SK-N-SH (cell line): ENCODE data around the gene ALDH5A1. TPM values are rescaled to one million over a fixed set of nuclear protein-coding genes. Genes with fewer than 3 reads are reported as not detected.

Source experiments
- CTCF ChIA-PET: fragments of 300-600, 350-600 bp; formaldehyde crosslinking; extraction: SDS; loops from one replicate; lab custom pipeline; 2021; lab: Yijun Ruan, JAX
- POLR2A ChIA-PET: fragments of 350-600 bp; sonication (Branson Sonifier 250); formaldehyde crosslinking; extraction: SDS; loops from one replicate; lab custom pipeline; 2020; ENCODE audit warnings: antibody characterized with exemption, inconsistent platforms; lab: Yijun Ruan, JAX
- DNase-seq: peaks from one replicate; pipeline ENCODE4 v3.0.0; 2012
- H2AFZ ChIP-seq: fragments of 200-600 bp; sonication (generic); 2 replicates; pipeline ENCODE4 v1.8.1; 2016; ENCODE audit warnings: antibody characterized with exemption, mild to moderate bottlenecking, low read depth
- H3F3A ChIP-seq: fragments of 200-600 bp; sonication (generic); replicated peaks from 2 replicates; pipeline ENCODE3; 2016; ENCODE audit warnings: antibody characterized with exemption, mild to moderate bottlenecking; ENCODE audit not compliant: insufficient read depth
- H3K27ac ChIP-seq, 2 experiments: fragments of 200-500 bp in 1 of 2; fragments of 200-600 bp in 1 of 2; sonication (Bioruptor generic) in 1 of 2; sonication (generic), shearing (Covaris generic) in 1 of 2; 2 replicates each; pipeline versions ENCODE4 v1.5.1 to v1.6.1; 2014 to 2016; ENCODE audit warnings: low read depth in 2 of 2, inconsistent platforms in 1 of 2, low read length in 1 of 2, mild to moderate bottlenecking in 1 of 2, mixed read lengths in 1 of 2
- H3K27me3 ChIP-seq: fragments of 200-600 bp; sonication (generic), shearing (Covaris generic); 2 replicates; pipeline ENCODE4 v1.6.1; 2016; ENCODE audit warnings: mixed run types; ENCODE audit not compliant: insufficient read depth
- H3K36me3 ChIP-seq, 2 experiments: fragments of 200-500 bp in 1 of 2; fragments of 200-600 bp in 1 of 2; sonication (Bioruptor generic) in 1 of 2; sonication (generic) in 1 of 2; replicated peaks in 1 of 2; 2 replicates each; pipeline versions ENCODE3 to v1.5.1; 2014 to 2016; ENCODE audit warnings: low read length in 1 of 2, mild to moderate bottlenecking in 1 of 2; ENCODE audit not compliant: insufficient read depth in 2 of 2, control insufficient read depth in 1 of 2
- H3K4me1 ChIP-seq, 2 experiments: fragments of 200-500 bp in 1 of 2; fragments of 200-600 bp in 1 of 2; sonication (Bioruptor generic) in 1 of 2; sonication (generic), shearing (Covaris generic) in 1 of 2; 2 replicates each; pipeline versions ENCODE4 v1.5.1 to v1.6.1; 2014 to 2016; ENCODE audit warnings: low read depth in 1 of 2, low read length in 1 of 2, mixed run types in 1 of 2; ENCODE audit not compliant: insufficient read depth in 2 of 2, control insufficient read depth in 1 of 2
- H3K4me2 ChIP-seq: fragments of 200-600 bp; sonication (generic), shearing (Covaris generic); 2 replicates; pipeline ENCODE4 v1.6.1; 2017; ENCODE audit warnings: mixed run types
- H3K4me3 ChIP-seq, 2 experiments: fragments of 200-500 bp in 1 of 2; fragments of 200-600 bp in 1 of 2; sonication (Bioruptor generic) in 1 of 2; sonication (generic), shearing (Covaris generic) in 1 of 2; 2 replicates each; pipeline versions ENCODE4 v1.5.1 to v1.8.1; 2014 to 2016; ENCODE audit warnings: low read depth in 2 of 2, inconsistent platforms in 1 of 2, low read length in 1 of 2, mild to moderate bottlenecking in 1 of 2, mixed read lengths in 1 of 2, moderate library complexity in 1 of 2
- H3K79me2 ChIP-seq: fragments of 200-600 bp; sonication (generic); 2 replicates; pipeline ENCODE4 v1.8.1; 2017; ENCODE audit warnings: mild to moderate bottlenecking; ENCODE audit not compliant: insufficient read depth
- H3K9ac ChIP-seq: fragments of 200-600 bp; sonication (generic); 2 replicates; pipeline ENCODE4 v1.6.1; 2017; ENCODE audit warnings: mixed run types
- H3K9me2 ChIP-seq: fragments of 200-600 bp; sonication (generic); 2 replicates; pipeline ENCODE4 v1.6.1; 2017; ENCODE audit warnings: mixed run types
- H3K9me3 ChIP-seq: fragments of 200-600 bp; sonication (generic); 2 replicates; pipeline ENCODE4 v1.6.1; 2017; ENCODE audit warnings: mixed run types, mild to moderate bottlenecking, moderate library complexity
- H4K20me1 ChIP-seq: fragments of 200-600 bp; sonication (generic); 2 replicates; pipeline ENCODE4 v1.6.1; 2017; ENCODE audit warnings: mild to moderate bottlenecking, mixed run types; ENCODE audit not compliant: insufficient read depth
- CHD2 ChIP-seq: fragments of 150-350 bp; IDR thresholded peaks from 2 replicates; pipeline ENCODE4 v1.6.1; 2018; ENCODE audit warnings: low read length; ENCODE audit not compliant: partially characterized antibody
- EZH2phosphoT487 ChIP-seq: fragments of 200-600 bp; sonication (generic); IDR thresholded peaks from 2 replicates; pipeline ENCODE4 v1.6.1; 2017; ENCODE audit warnings: low read depth, mixed run types, mild to moderate bottlenecking, antibody characterized with exemption, moderate library complexity, borderline replicate concordance
- FOSL2 ChIP-seq: IDR thresholded peaks from 2 replicates; pipeline ENCODE4 v1.4.0; 2012; ENCODE audit warnings: low read depth, mild to moderate bottlenecking, moderate library complexity, borderline replicate concordance
- GATA2 ChIP-seq: sonication (generic); formaldehyde crosslinking; IDR thresholded peaks from 2 replicates; pipeline ENCODE4 v1.5.0; 2020; ENCODE audit warnings: mild to moderate bottlenecking, missing genetic modification reagents
- JUND ChIP-seq: IDR thresholded peaks from 2 replicates; pipeline ENCODE4 v1.4.0; 2012
- NFIC ChIP-seq: IDR thresholded peaks from 2 replicates; pipeline ENCODE4 v1.4.0; 2012; ENCODE audit warnings: borderline replicate concordance
- POLR2AphosphoS5 ChIP-seq: IDR thresholded peaks from 2 replicates; pipeline ENCODE4 v1.6.1; 2012; ENCODE audit warnings: low read depth, low read length
- WGBS: methylation state at CpG from one replicate; pipeline ENCODE4 v1.1.6; 2017; ENCODE audit warnings: low lambda C conversion rate; 5-methylcytosine and 5-hydroxymethylcytosine counted together
- polyA plus RNA-seq, 3 experiments: library from polyadenylated mRNA; depleted of rRNA; stranded (reverse); fragments of >200 nt; gene quantifications; 2 replicates each; pipeline ENCODE4 v1.2.3, GENCODE V29; 2012
- TF ChIP-seq, protein P1 (sequence below): IDR thresholded peaks from 2 replicates; pipeline ENCODE4 v1.4.0; 2012; ENCODE audit warnings: low read depth, borderline replicate concordance
- TF ChIP-seq, protein P2 (sequence below): IDR thresholded peaks from 2 replicates; pipeline ENCODE4 v1.4.0; 2012; ENCODE audit warnings: low read depth, borderline replicate concordance
- TF ChIP-seq, protein P3 (sequence below): fragments of 150-350 bp; IDR thresholded peaks from 2 replicates; pipeline ENCODE4 v1.6.1; 2016; ENCODE audit warnings: mild to moderate bottlenecking, low read depth, low read length
- TF ChIP-seq, protein P4 (sequence below): IDR thresholded peaks from 2 replicates; pipeline ENCODE4 v1.6.1; 2012; ENCODE audit warnings: mild to moderate bottlenecking, low read depth, low read length, moderate library complexity

The ALDH5A1 gene
- polyA plus RNA-seq, 1 of the 3 experiments (the other 2 are of a cell fraction) = 3.0 TPM

DNA sequence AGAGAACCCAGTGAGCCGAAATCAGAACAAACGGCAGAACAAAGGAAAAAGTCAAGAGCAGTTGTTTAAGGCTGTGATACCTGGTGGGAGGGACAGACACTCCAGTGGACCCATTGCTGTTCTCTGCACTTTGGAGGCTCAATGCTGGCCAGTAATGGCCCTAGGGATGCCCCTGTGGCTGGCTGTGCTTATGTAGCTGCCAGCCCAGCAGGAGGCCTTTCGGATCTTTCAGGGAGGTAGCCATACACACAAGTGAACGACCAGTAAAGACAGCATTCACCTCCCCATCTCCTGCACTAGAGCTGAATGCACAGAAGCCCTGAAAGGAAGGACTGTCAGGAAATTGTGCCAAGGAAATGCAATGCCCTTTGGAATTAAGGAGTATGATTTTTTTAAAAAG, 39.7 kb upstream of the ALDH5A1 start:
- no peaks in the 10 kb centered on the region for H3K9me2 ChIP-seq
- WGBS = 94% methylated on average over 4 of the region's 4 CpGs
- H3K4me3 ChIP-seq = no peak overlapping the region
- no peak overlapping the region for H3K4me2 ChIP-seq
- no peaks in the 10 kb centered on the region for H3K79me2 ChIP-seq
- CTCF ChIA-PET = interaction anchor here (1.0 to 1.5 kb wide), 2 partner anchors 24 to 126 kb away, joined by 4 to 5 read pairs; no protein-coding TSS in a partner anchor
- H3K36me3 ChIP-seq = no peaks in the 10 kb centered on the region
- no peaks in the 10 kb centered on the region for H3K9me3 ChIP-seq
- no peak for DNase-seq
- no peak overlapping the region for H2AFZ ChIP-seq
- H3F3A ChIP-seq = no peaks in the 10 kb centered on the region
- TF ChIP-seq NFIC (no peak), POLR2AphosphoS5 (no peak), EZH2phosphoT487 (no peak), GATA2 (CRISPR knock-in tag) (no peak), JUND (no peak), FOSL2 (no peak), CHD2 (no peak)
- TF ChIP-seq, protein P1, sequence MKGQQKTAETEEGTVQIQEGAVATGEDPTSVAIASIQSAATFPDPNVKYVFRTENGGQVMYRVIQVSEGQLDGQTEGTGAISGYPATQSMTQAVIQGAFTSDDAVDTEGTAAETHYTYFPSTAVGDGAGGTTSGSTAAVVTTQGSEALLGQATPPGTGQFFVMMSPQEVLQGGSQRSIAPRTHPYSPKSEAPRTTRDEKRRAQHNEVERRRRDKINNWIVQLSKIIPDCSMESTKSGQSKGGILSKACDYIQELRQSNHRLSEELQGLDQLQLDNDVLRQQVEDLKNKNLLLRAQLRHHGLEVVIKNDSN = no peak
- TF ChIP-seq, protein P2, sequence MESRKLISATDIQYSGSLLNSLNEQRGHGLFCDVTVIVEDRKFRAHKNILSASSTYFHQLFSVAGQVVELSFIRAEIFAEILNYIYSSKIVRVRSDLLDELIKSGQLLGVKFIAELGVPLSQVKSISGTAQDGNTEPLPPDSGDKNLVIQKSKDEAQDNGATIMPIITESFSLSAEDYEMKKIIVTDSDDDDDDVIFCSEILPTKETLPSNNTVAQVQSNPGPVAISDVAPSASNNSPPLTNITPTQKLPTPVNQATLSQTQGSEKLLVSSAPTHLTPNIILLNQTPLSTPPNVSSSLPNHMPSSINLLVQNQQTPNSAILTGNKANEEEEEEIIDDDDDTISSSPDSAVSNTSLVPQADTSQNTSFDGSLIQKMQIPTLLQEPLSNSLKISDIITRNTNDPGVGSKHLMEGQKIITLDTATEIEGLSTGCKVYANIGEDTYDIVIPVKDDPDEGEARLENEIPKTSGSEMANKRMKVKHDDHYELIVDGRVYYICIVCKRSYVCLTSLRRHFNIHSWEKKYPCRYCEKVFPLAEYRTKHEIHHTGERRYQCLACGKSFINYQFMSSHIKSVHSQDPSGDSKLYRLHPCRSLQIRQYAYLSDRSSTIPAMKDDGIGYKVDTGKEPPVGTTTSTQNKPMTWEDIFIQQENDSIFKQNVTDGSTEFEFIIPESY = no peak
- TF ChIP-seq, protein P3, sequence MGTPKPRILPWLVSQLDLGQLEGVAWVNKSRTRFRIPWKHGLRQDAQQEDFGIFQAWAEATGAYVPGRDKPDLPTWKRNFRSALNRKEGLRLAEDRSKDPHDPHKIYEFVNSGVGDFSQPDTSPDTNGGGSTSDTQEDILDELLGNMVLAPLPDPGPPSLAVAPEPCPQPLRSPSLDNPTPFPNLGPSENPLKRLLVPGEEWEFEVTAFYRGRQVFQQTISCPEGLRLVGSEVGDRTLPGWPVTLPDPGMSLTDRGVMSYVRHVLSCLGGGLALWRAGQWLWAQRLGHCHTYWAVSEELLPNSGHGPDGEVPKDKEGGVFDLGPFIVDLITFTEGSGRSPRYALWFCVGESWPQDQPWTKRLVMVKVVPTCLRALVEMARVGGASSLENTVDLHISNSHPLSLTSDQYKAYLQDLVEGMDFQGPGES = no peak
- TF ChIP-seq, protein P4, sequence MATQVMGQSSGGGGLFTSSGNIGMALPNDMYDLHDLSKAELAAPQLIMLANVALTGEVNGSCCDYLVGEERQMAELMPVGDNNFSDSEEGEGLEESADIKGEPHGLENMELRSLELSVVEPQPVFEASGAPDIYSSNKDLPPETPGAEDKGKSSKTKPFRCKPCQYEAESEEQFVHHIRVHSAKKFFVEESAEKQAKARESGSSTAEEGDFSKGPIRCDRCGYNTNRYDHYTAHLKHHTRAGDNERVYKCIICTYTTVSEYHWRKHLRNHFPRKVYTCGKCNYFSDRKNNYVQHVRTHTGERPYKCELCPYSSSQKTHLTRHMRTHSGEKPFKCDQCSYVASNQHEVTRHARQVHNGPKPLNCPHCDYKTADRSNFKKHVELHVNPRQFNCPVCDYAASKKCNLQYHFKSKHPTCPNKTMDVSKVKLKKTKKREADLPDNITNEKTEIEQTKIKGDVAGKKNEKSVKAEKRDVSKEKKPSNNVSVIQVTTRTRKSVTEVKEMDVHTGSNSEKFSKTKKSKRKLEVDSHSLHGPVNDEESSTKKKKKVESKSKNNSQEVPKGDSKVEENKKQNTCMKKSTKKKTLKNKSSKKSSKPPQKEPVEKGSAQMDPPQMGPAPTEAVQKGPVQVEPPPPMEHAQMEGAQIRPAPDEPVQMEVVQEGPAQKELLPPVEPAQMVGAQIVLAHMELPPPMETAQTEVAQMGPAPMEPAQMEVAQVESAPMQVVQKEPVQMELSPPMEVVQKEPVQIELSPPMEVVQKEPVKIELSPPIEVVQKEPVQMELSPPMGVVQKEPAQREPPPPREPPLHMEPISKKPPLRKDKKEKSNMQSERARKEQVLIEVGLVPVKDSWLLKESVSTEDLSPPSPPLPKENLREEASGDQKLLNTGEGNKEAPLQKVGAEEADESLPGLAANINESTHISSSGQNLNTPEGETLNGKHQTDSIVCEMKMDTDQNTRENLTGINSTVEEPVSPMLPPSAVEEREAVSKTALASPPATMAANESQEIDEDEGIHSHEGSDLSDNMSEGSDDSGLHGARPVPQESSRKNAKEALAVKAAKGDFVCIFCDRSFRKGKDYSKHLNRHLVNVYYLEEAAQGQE = no peak
- TF ChIP-seq, all 33 proteins: peak for 0
- Histone ChIP-seq H4K20me1 (no peaks in the 10 kb centered on the region), H3K27me3 (no peaks in the 10 kb centered on the region), H3K4me1 (peaks cover 0 to 4% of the 10 kb centered on the region in 2 experiments; a peak in 1 of 4 replicates), H3K9ac (no peak overlapping the region), H3K27ac (no peak overlapping the region)
- POLR2A ChIA-PET = no interaction called here
